NT2/D1 (cell line): Measurements from ENCODE around the gene WDR48.

Experiments
- DNase-seq: peaks from one replicate; pipeline ENCODE4 v3.0.0-alpha.2; 2011; ENCODE audit warnings: low read depth, low spot score
- H3K27me3 ChIP-seq: 2 replicates; pipeline ENCODE4 v1.6.0; 2011; ENCODE audit warnings: mild to moderate bottlenecking; ENCODE audit not compliant: insufficient read length, insufficient read depth
- H3K36me3 ChIP-seq: 2 replicates; pipeline ENCODE4 v1.6.1; 2011; ENCODE audit warnings: mild to moderate bottlenecking, low read length, mixed read lengths; ENCODE audit not compliant: insufficient read depth, insufficient read length
- H3K4me1 ChIP-seq: 2 replicates; pipeline ENCODE4 v1.5.1; 2011; ENCODE audit not compliant: insufficient read depth, insufficient read length
- H3K4me3 ChIP-seq: 2 replicates; pipeline ENCODE4 v1.5.1; 2011; ENCODE audit warnings: low read depth; ENCODE audit not compliant: insufficient read length
- H3K9ac ChIP-seq: 2 replicates; pipeline ENCODE4 v1.6.0; 2011; ENCODE audit warnings: low read depth; ENCODE audit not compliant: insufficient read length
- H3K9me3 ChIP-seq: 2 replicates; pipeline ENCODE4 v1.5.1; 2011; ENCODE audit warnings: mild to moderate bottlenecking, low read length; ENCODE audit not compliant: insufficient read depth
- SUZ12 ChIP-seq: IDR thresholded peaks from 2 replicates; pipeline ENCODE4 v1.6.1; 2011; ENCODE audit not compliant: insufficient read length, insufficient read depth; ENCODE audit errors: extremely low read depth
- YY1 ChIP-seq: IDR thresholded peaks from 2 replicates; pipeline ENCODE4 v1.6.1; 2011; ENCODE audit not compliant: insufficient read length, insufficient read depth
- ZNF274 ChIP-seq: IDR thresholded peaks from 2 replicates; pipeline ENCODE4 v1.6.1; 2011; ENCODE audit warnings: mild to moderate bottlenecking, low read depth, low read length

The WDR48 gene

GRCh38 chr3:39021029-39021428, 30.8 kb upstream of the WDR48 start:
- Histone ChIP-seq H3K4me3 (no peak overlapping the region), H3K4me1 (no peaks in the 10 kb centered on the region), H3K27me3 (no peaks in the 10 kb centered on the region), H3K36me3 (no peaks in the 10 kb centered on the region), H3K9ac (no peak overlapping the region), H3K9me3 (no peaks in the 10 kb centered on the region)
- DNase-seq: no peak
- TF ChIP-seq ZNF274: no peak
- TF ChIP-seq SUZ12: no peak
- no peak for TF ChIP-seq YY1

- no peak for DNase-seq
- H3K36me3 ChIP-seq: no peaks in the 10 kb centered on the region
- H3K4me1 ChIP-seq: no peaks in the 10 kb centered on the region
- no peak overlapping the region for H3K4me3 ChIP-seq
- no peak for TF ChIP-seq ZNF274
- H3K9me3 ChIP-seq: no peaks in the 10 kb centered on the region
- no peaks in the 10 kb centered on the region for H3K27me3 ChIP-seq
- no peak overlapping the region for H3K9ac ChIP-seq
Observed at GRCh38 chr3:39021465-39022285, 30.1 kb upstream of the WDR48 start.

DNA sequence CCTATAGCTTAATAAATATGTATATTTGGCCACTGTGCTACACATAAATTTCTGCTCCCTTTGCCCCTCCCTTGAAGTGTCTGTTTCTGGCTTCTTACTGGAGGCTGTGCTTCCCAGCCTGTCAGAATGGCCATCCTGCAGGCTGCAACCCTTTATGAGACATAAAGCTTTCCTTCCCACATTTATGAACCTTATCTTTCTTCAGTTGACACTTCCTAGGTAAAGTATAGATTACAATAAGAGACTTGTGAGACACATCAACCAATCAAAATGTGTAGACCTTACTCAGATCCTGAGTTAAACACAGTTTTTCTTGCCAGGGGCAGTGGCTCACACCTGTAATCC, 29.6 kb upstream of the WDR48 start:
- no peak for TF ChIP-seq ZNF274
- TF ChIP-seq SUZ12: no peak
- no peak for TF ChIP-seq YY1
- H3K27me3 ChIP-seq: no peaks in the 10 kb centered on the region
- no peaks in the 10 kb centered on the region for H3K4me1 ChIP-seq
- DNase-seq: no peak
- no peaks in the 10 kb centered on the region for H3K36me3 ChIP-seq
- no peak overlapping the region for H3K4me3 ChIP-seq
- no peak overlapping the region for H3K9ac ChIP-seq
- H3K9me3 ChIP-seq: no peaks in the 10 kb centered on the region

- no peaks in the 10 kb centered on the region for H3K27me3 ChIP-seq
- H3K4me1 ChIP-seq: no peaks in the 10 kb centered on the region
- H3K9me3 ChIP-seq: no peaks in the 10 kb centered on the region
- no peaks in the 10 kb centered on the region for H3K36me3 ChIP-seq
- no peak overlapping the region for H3K4me3 ChIP-seq
- H3K9ac ChIP-seq: no peak overlapping the region
- no peak for DNase-seq
- TF ChIP-seq YY1 (no peak), SUZ12 (no peak), ZNF274 (no peak)
Observed at GRCh38 chr3:39024497-39024896, 27.3 kb upstream of the WDR48 start.

DNA sequence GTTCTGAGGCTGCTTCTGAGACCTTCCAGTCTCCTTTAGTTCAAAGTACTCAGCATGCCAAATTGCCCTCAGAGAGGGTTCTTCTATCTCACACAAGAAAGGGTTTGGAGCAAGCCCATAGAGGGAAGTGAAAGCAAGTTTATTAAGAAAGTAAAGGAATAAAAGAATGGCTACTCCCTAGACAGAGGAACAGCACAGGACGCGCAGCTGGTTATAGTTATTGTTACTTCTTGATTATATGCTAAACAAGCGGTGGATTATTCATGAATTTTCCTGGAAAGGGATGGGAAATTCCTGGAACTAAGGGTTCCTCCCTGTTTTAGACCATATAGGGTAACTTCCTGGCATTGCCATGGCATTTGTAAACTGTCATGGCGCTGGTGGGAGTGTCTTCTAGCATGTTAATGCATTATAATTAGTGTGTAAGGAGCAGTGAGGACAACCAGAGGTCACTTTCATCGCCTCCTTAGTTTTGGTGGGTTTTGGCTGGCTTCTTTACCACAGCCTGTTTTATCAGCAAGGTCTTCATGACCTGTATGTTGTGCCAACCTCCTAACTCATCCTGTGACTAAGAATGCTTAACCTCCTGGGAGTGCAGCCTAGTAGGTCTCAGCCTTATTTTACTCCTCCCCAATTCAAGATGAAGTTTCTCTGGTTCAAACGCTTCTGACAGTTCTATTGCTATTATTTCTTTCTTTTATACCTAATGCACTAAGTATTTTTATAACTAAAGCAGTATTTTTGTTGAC, 26.4 kb upstream of the WDR48 start:
- no peak for TF ChIP-seq SUZ12
- TF ChIP-seq ZNF274: no peak
- TF ChIP-seq YY1: no peak
- H3K4me3 ChIP-seq: no peak overlapping the region
- H3K9ac ChIP-seq: no peak overlapping the region
- H3K9me3 ChIP-seq: no peaks in the 10 kb centered on the region
- DNase-seq: no peak
- H3K27me3 ChIP-seq: no peaks in the 10 kb centered on the region
- no peaks in the 10 kb centered on the region for H3K4me1 ChIP-seq
- H3K36me3 ChIP-seq: no peaks in the 10 kb centered on the region

- DNase-seq: no peak
- Histone ChIP-seq H3K36me3 (no peaks in the 10 kb centered on the region), H3K4me1 (no peaks in the 10 kb centered on the region), H3K4me3 (no peak overlapping the region), H3K9me3 (no peaks in the 10 kb centered on the region), H3K9ac (no peak overlapping the region), H3K27me3 (no peaks in the 10 kb centered on the region)
- TF ChIP-seq ZNF274 (no peak), SUZ12 (no peak), YY1 (no peak)
Observed at GRCh38 chr3:39028546-39028945, 23.3 kb upstream of the WDR48 start.

DNA sequence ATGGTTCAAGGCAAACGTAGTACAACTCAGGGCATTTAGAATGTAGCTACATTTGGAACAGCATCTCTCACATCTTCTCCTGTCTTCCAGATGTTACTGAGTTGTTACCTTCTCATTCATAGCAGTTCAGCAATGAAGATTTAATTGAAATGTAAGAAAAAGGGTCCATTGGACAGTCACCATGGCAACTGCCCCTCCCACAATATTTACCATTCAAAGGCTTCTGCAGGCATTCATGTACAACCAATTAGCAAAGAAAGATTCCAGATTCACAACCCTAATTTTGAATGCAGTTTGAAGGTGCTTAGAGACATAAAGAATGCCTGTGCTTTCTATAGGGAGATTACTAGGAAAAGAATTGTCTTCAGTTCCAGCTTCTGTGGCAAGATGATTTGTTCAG, 22.3 kb upstream of the WDR48 start:
- no peak for DNase-seq
- H3K9me3 ChIP-seq: 0 out of 2 replicates have a peak, but pooled peaks cover 7% of the 10 kb centered on the region
- H3K4me3 ChIP-seq: no peak overlapping the region
- TF ChIP-seq YY1: no peak
- TF ChIP-seq SUZ12: no peak
- no peak for TF ChIP-seq ZNF274
- H3K4me1 ChIP-seq: no peaks in the 10 kb centered on the region
- H3K36me3 ChIP-seq: no peaks in the 10 kb centered on the region
- no peak overlapping the region for H3K9ac ChIP-seq
- H3K27me3 ChIP-seq: no peaks in the 10 kb centered on the region
